Central memory CD8-positive, alpha-beta T cell (primary cell): Measurements from ENCODE around the gene PPP1R3E.

Experiments used
- ATAC-seq: fragments of 150-1000 bp; cut with Tn5 transposase; replicated peaks from 2 replicates; pipeline ENCODE4 v1.10.0; 2022; ENCODE audit warnings: mild to moderate bottlenecking, moderate FRiP score, moderate number of reproducible peaks; ENCODE audit not compliant: poor library complexity, severe bottlenecking; ENCODE audit errors: extremely low read depth
- DNase-seq, 2 donors: peaks; one replicate each; pipeline ENCODE4 v3.0.0; 2021; ENCODE audit warnings: low spot score in 2 of 2
- H3K27ac Mint-ChIP-seq: one replicate; pipeline ENCODE4 v1.8.0; 2022; ENCODE audit warnings: low read depth, mild to moderate bottlenecking, moderate library complexity, mixed read lengths
- H3K27me3 Mint-ChIP-seq: one replicate; pipeline ENCODE4 v1.8.0; 2022; ENCODE audit warnings: mixed read lengths
- H3K36me3 Mint-ChIP-seq: one replicate; pipeline ENCODE4 v1.8.0; 2022; ENCODE audit warnings: mild to moderate bottlenecking, moderate library complexity, mixed read lengths; ENCODE audit not compliant: insufficient read depth
- H3K4me1 Mint-ChIP-seq: one replicate; pipeline ENCODE4 v1.8.0; 2022; ENCODE audit warnings: mixed read lengths
- H3K4me3 Mint-ChIP-seq: one replicate; pipeline ENCODE4 v1.8.0; 2022; ENCODE audit warnings: mild to moderate bottlenecking, moderate library complexity, mixed read lengths
- H3K9me3 Mint-ChIP-seq: one replicate; pipeline ENCODE4 v1.8.0; 2022; ENCODE audit warnings: mixed read lengths

The PPP1R3E gene

GRCh38 chr14:23299211-23299957, 3.3 kb downstream of the PPP1R3E start:
- no peaks in the 10 kb centered on the region for H3K27me3 Mint-ChIP-seq
- H3K4me3 Mint-ChIP-seq, result peak overlapping the region; percentile 97
- H3K9me3 Mint-ChIP-seq, result no peaks in the 10 kb centered on the region
- no peak for DNase-seq
- H3K4me1 Mint-ChIP-seq, result peaks cover 40% of the 10 kb centered on the region
- H3K27ac Mint-ChIP-seq, result peak overlapping the region; percentile 44
- peaks cover 22% of the 10 kb centered on the region for H3K36me3 Mint-ChIP-seq
- ATAC-seq, result no peak

GRCh38 chr14:23297611-23298277, 4.9 kb downstream of the PPP1R3E start:
- ATAC-seq (no peak), DNase-seq (no peak)
- Mint-ChIP-seq H3K27ac (no peak overlapping the region), H3K4me3 (no peak overlapping the region), H3K36me3 (peaks cover 21% of the 10 kb centered on the region), H3K9me3 (no peaks in the 10 kb centered on the region), H3K27me3 (no peaks in the 10 kb centered on the region), H3K4me1 (peaks cover 32% of the 10 kb centered on the region)

GRCh38 chr14:23297096-23297495, 5.6 kb downstream of the PPP1R3E start:
- DNase-seq (no peak), ATAC-seq (no peak)
- H3K27me3 Mint-ChIP-seq, result no peaks in the 10 kb centered on the region
- no peak overlapping the region for H3K27ac Mint-ChIP-seq
- no peak overlapping the region for H3K4me3 Mint-ChIP-seq
- no peaks in the 10 kb centered on the region for H3K9me3 Mint-ChIP-seq
- peaks cover 28% of the 10 kb centered on the region for H3K4me1 Mint-ChIP-seq
- peaks cover 18% of the 10 kb centered on the region for H3K36me3 Mint-ChIP-seq

- Mint-ChIP-seq H3K27ac (no peak overlapping the region), H3K36me3 (peaks cover 11% of the 10 kb centered on the region), H3K9me3 (no peaks in the 10 kb centered on the region), H3K27me3 (no peaks in the 10 kb centered on the region), H3K4me3 (no peak overlapping the region), H3K4me1 (peaks cover 25% of the 10 kb centered on the region)
- ATAC-seq (no peak), DNase-seq (no peak)
Observed at GRCh38 chr14:23296012-23296777, 6.5 kb downstream of the PPP1R3E start.

GRCh38 chr14:23294734-23295561, 7.7 kb downstream of the PPP1R3E start:
- Mint-ChIP-seq H3K27ac (peak overlapping the region; percentile 46), H3K4me1 (peaks cover 15% of the 10 kb centered on the region), H3K4me3 (no peak overlapping the region), H3K27me3 (no peaks in the 10 kb centered on the region), H3K9me3 (no peaks in the 10 kb centered on the region), H3K36me3 (peaks cover 9% of the 10 kb centered on the region)
- DNase-seq, result peak; percentile 41 to 43
- ATAC-seq, result peak; percentile 83

- Mint-ChIP-seq H3K27me3 (no peaks in the 10 kb centered on the region), H3K36me3 (peaks cover 8% of the 10 kb centered on the region), H3K27ac (peak overlapping the region; percentile 87), H3K9me3 (no peaks in the 10 kb centered on the region), H3K4me1 (peaks cover 15% of the 10 kb centered on the region), H3K4me3 (peak overlapping the region; percentile 90)
- ATAC-seq (no peak), DNase-seq (no peak)
Observed at GRCh38 chr14:23286902-23287479, 15.7 kb downstream of the PPP1R3E start.

- Mint-ChIP-seq H3K27me3 (no peaks in the 10 kb centered on the region), H3K9me3 (no peaks in the 10 kb centered on the region), H3K27ac (peak within 1 kb of the TSS; percentile 87), H3K4me3 (peak within 1 kb of the TSS; percentile 90), H3K4me1 (peaks cover 15% of the 10 kb centered on the region), H3K36me3 (peaks cover 8% of the 10 kb centered on the region)
- ATAC-seq (peak; percentile 98), DNase-seq (peak; percentile 94 to 95)
Observed at GRCh38 chr14:23286020-23286901, 16.4 kb downstream of the PPP1R3E start, which contains the start of gene HOMEZ. Gene HOMEZ, minus strand, starts transcription at chr14:23286132. Its CDS starts 180 bp downstream, at chr14:23285952.

GRCh38 chr14:23285530-23286019, 17.1 kb downstream of the PPP1R3E start:
- Mint-ChIP-seq H3K36me3 (peaks cover 8% of the 10 kb centered on the region), H3K4me1 (peaks cover 15% of the 10 kb centered on the region), H3K27me3 (no peaks in the 10 kb centered on the region), H3K9me3 (no peaks in the 10 kb centered on the region), H3K4me3 (peak overlapping the region; percentile 90), H3K27ac (peak overlapping the region; percentile 87)
- ATAC-seq (peak; percentile 38), DNase-seq (no peak)

- Mint-ChIP-seq H3K27me3 (no peaks in the 10 kb centered on the region), H3K9me3 (no peaks in the 10 kb centered on the region), H3K4me1 (peaks cover 15% of the 10 kb centered on the region), H3K27ac (peak overlapping the region; percentile 87), H3K4me3 (peak overlapping the region; percentile 90), H3K36me3 (peaks cover 8% of the 10 kb centered on the region)
- DNase-seq (no peak), ATAC-seq (no peak)
Observed at GRCh38 chr14:23284654-23285529, 17.8 kb downstream of the PPP1R3E start.

GRCh38 chr14:23281247-23281646, 21.4 kb downstream of the PPP1R3E start:
- H3K4me3 Mint-ChIP-seq, result no peak overlapping the region
- no peak overlapping the region for H3K27ac Mint-ChIP-seq
- H3K36me3 Mint-ChIP-seq, result peaks cover 10% of the 10 kb centered on the region
- H3K9me3 Mint-ChIP-seq, result no peaks in the 10 kb centered on the region
- DNase-seq (no peak), ATAC-seq (no peak)
- no peaks in the 10 kb centered on the region for H3K27me3 Mint-ChIP-seq
- peaks cover 19% of the 10 kb centered on the region for H3K4me1 Mint-ChIP-seq
